HEK293 (cell line): Measurements from ENCODE around the gene PTPN4.

Source experiments
- CTCF ChIA-PET: fragments of 350-600 bp; formaldehyde crosslinking; extraction: SDS; loops from one replicate; lab custom pipeline; 2021; ENCODE audit warnings: antibody characterized with exemption; lab: Yijun Ruan, JAX
- POLR2A ChIA-PET: fragments of 300-600 bp; formaldehyde crosslinking; extraction: SDS; loops from one replicate; lab custom pipeline; 2020; ENCODE audit warnings: antibody characterized with exemption, inconsistent platforms; lab: Yijun Ruan, JAX
- H3K27ac ChIP-seq: fragments of 200-500 bp; sonication (Bioruptor generic); 2 replicates; pipeline ENCODE4 v1.5.1; 2014; ENCODE audit warnings: low read depth, low read length, control low read depth, inconsistent platforms; ENCODE audit errors: extremely low read depth
- H3K36me3 ChIP-seq, 2 experiments: fragments of 200-500 bp in 1 of 2; sonication (Bioruptor generic) in 1 of 2; 1 replicate in 1 of 2; 2 replicates in 1 of 2; pipeline ENCODE4 v1.5.1; 2014 to 2017; ENCODE audit warnings: inconsistent platforms in 2 of 2, low read length in 2 of 2; ENCODE audit not compliant: control insufficient read depth in 2 of 2, insufficient read depth in 1 of 2
- H3K4me1 ChIP-seq: fragments of 200-500 bp; sonication (Bioruptor generic); 2 replicates; pipeline ENCODE4 v1.5.1; 2014; ENCODE audit warnings: mild to moderate bottlenecking, low read length, inconsistent platforms; ENCODE audit not compliant: control insufficient read depth, insufficient read depth
- H3K4me3 ChIP-seq: 2 replicates; pipeline ENCODE4 v1.5.1; 2011; ENCODE audit warnings: low read depth, mild to moderate bottlenecking, control low read depth, low read length, moderate library complexity
- H3K9me3 ChIP-seq: fragments of 200-500 bp; sonication (Bioruptor generic); 2 replicates; pipeline ENCODE4 v1.5.1; 2014; ENCODE audit warnings: low read depth, low read length, inconsistent platforms; ENCODE audit not compliant: control insufficient read depth, insufficient read depth
- EGR2 ChIP-seq: fragments of 450-650 bp; formaldehyde crosslinking; IDR thresholded peaks from 2 replicates; pipeline ENCODE4 v1.5.1; 2016; ENCODE audit warnings: low read depth, missing biosample characterization, missing genetic modification characterization
- GLI2 ChIP-seq: fragments of 450-650 bp; formaldehyde crosslinking; IDR thresholded peaks from 2 replicates; pipeline ENCODE4; 2017; ENCODE audit warnings: missing biosample characterization, missing genetic modification characterization, low read depth, borderline replicate concordance
- IKZF3 ChIP-seq: fragments of 450-650 bp; IDR thresholded peaks from 2 replicates; pipeline ENCODE4 v1.5.0; 2018; ENCODE audit warnings: missing biosample characterization, mild to moderate bottlenecking, missing genetic modification characterization, moderate library complexity
- KLF9 ChIP-seq: fragments of 450-650 bp; formaldehyde crosslinking; IDR thresholded peaks from 2 replicates; pipeline ENCODE4 v1.5.1; 2016; ENCODE audit warnings: missing biosample characterization, missing genetic modification characterization, low read depth
- MYNN ChIP-seq: fragments of 450-650 bp; formaldehyde crosslinking; IDR thresholded peaks from 2 replicates; pipeline ENCODE4 v1.5.1; 2016; ENCODE audit warnings: missing biosample characterization, missing genetic modification characterization, borderline replicate concordance
- MZF1 ChIP-seq: fragments of 450-650 bp; formaldehyde crosslinking; IDR thresholded peaks from 2 replicates; pipeline ENCODE4 v1.5.1; 2017; ENCODE audit warnings: missing biosample characterization, missing genetic modification characterization, borderline replicate concordance
- PBX3 ChIP-seq: sonication (generic); formaldehyde crosslinking; IDR thresholded peaks from 2 replicates; pipeline ENCODE4 v1.8.1; 2022; ENCODE audit warnings: mild to moderate bottlenecking, moderate library complexity, missing genetic modification reagents
- PRDM6 ChIP-seq: fragments of 450-650 bp; formaldehyde crosslinking; IDR thresholded peaks from 2 replicates; pipeline ENCODE4 v1.5.1; 2017; ENCODE audit warnings: missing biosample characterization, missing genetic modification characterization
- SP7 ChIP-seq: fragments of 450-650 bp; formaldehyde crosslinking; IDR thresholded peaks from 2 replicates; pipeline ENCODE4 v1.5.1; 2016; ENCODE audit warnings: missing biosample characterization, missing genetic modification characterization
- TSHZ1 ChIP-seq: fragments of 450-650 bp; formaldehyde crosslinking; IDR thresholded peaks from 2 replicates; pipeline ENCODE4 v1.5.1; 2016; ENCODE audit warnings: missing biosample characterization, missing genetic modification characterization, borderline replicate concordance
- YY2 ChIP-seq: fragments of 450-650 bp; formaldehyde crosslinking; IDR thresholded peaks from 2 replicates; pipeline ENCODE4 v1.5.1; 2016; ENCODE audit warnings: missing biosample characterization, missing genetic modification characterization
- ZBTB17 ChIP-seq: fragments of 450-650 bp; formaldehyde crosslinking; IDR thresholded peaks from 2 replicates; pipeline ENCODE4 v1.5.1; 2016; ENCODE audit warnings: missing biosample characterization, missing genetic modification characterization
- ZEB2 ChIP-seq: fragments of 450-650 bp; formaldehyde crosslinking; IDR thresholded peaks from 2 replicates; pipeline ENCODE4 v1.5.1; 2016; ENCODE audit warnings: missing biosample characterization, missing genetic modification characterization
- ZFHX2 ChIP-seq: fragments of 450-650 bp; formaldehyde crosslinking; conservative IDR thresholded peaks from 2 replicates; pipeline ENCODE4 v1.5.1; 2016; ENCODE audit warnings: missing biosample characterization, missing genetic modification characterization
- ZNF146 ChIP-seq: fragments of 450-650 bp; formaldehyde crosslinking; IDR thresholded peaks from 2 replicates; pipeline ENCODE4 v1.5.1; 2016; ENCODE audit warnings: missing biosample characterization, missing genetic modification characterization
- ZNF174 ChIP-seq: fragments of 450-650 bp; formaldehyde crosslinking; IDR thresholded peaks from 2 replicates; pipeline ENCODE4 v1.5.0; 2017; ENCODE audit warnings: missing biosample characterization, mild to moderate bottlenecking, missing genetic modification characterization
- ZNF184 ChIP-seq: fragments of 450-650 bp; IDR thresholded peaks from 2 replicates; pipeline ENCODE4 v1.5.1; 2018; ENCODE audit warnings: missing biosample characterization, mild to moderate bottlenecking, missing genetic modification characterization
- ZNF211 ChIP-seq: fragments of 450-650 bp; formaldehyde crosslinking; IDR thresholded peaks from 2 replicates; pipeline ENCODE4 v1.5.1; 2016; ENCODE audit warnings: low read depth, missing biosample characterization, missing genetic modification characterization
- ZNF266 ChIP-seq: fragments of 450-650 bp; formaldehyde crosslinking; IDR thresholded peaks from 2 replicates; pipeline ENCODE4 v1.5.1; 2016; ENCODE audit warnings: missing biosample characterization, missing genetic modification characterization, low read depth
- ZNF335 ChIP-seq: fragments of 450-650 bp; formaldehyde crosslinking; conservative IDR thresholded peaks from 2 replicates; pipeline ENCODE4 v1.5.1; 2016; ENCODE audit warnings: missing biosample characterization, missing genetic modification characterization
- ZNF350 ChIP-seq: fragments of 450-650 bp; formaldehyde crosslinking; IDR thresholded peaks from 2 replicates; pipeline ENCODE4 v1.5.0; 2017; ENCODE audit warnings: missing biosample characterization, mild to moderate bottlenecking, missing genetic modification characterization
- ZNF423 ChIP-seq: fragments of 450-650 bp; formaldehyde crosslinking; IDR thresholded peaks from 2 replicates; pipeline ENCODE4 v1.5.1; 2016; ENCODE audit warnings: missing biosample characterization, missing genetic modification characterization
- ZNF610 ChIP-seq: fragments of 450-650 bp; formaldehyde crosslinking; IDR thresholded peaks from 2 replicates; pipeline ENCODE4 v1.5.1; 2016; ENCODE audit warnings: missing biosample characterization, missing genetic modification characterization, borderline replicate concordance
- ZNF629 ChIP-seq: fragments of 450-650 bp; formaldehyde crosslinking; IDR thresholded peaks from 2 replicates; pipeline ENCODE4 v1.5.1; 2017; ENCODE audit warnings: missing biosample characterization, missing genetic modification characterization
- ZNF660 ChIP-seq: fragments of 450-650 bp; IDR thresholded peaks from 2 replicates; pipeline ENCODE4 v1.5.1; 2018; ENCODE audit warnings: missing biosample characterization, mild to moderate bottlenecking, missing genetic modification characterization
- ZNF843 ChIP-seq: fragments of 450-650 bp; formaldehyde crosslinking; IDR thresholded peaks from 2 replicates; pipeline ENCODE4 v1.5.1; 2016; ENCODE audit warnings: missing biosample characterization, missing genetic modification characterization

The PTPN4 gene

GRCh38 chr2:119819846-119820245 is 60.1 kb downstream of the PTPN4 start:
- CTCF ChIA-PET, result interaction anchor here (0.7 to 1.6 kb wide), 7 partner anchors 9 to 355 kb away, joined by 3 to 6 read pairs (median 5); no protein-coding TSS in a partner anchor
- Histone ChIP-seq H3K36me3 (peaks cover 0 to 4% of the 10 kb centered on the region in 2 experiments; a peak in 1 of 3 replicates), H3K27ac (peak overlapping the region; percentile 22; the same call in 1 of the 2 replicates), H3K4me3 (no peak overlapping the region), H3K9me3 (no peaks in the 10 kb centered on the region), H3K4me1 (peaks cover 14% of the 10 kb centered on the region; the same call in 1 of the 2 replicates)
- POLR2A ChIA-PET, result interaction anchor here (1.0 to 1.2 kb wide), 2 partner anchors 59 to 60 kb away, joined by 4 to 6 read pairs; partner anchors contain the start of gene PTPN4
- TF ChIP-seq ZNF174 (tag by site-specific recombination), result no peak
- no peak for TF ChIP-seq PRDM6 (tag by site-specific recombination)
- no peak for TF ChIP-seq ZNF423 (tag by site-specific recombination)
- peak; percentile 39; the same call in 1 of the 2 replicates for TF ChIP-seq EGR2 (tag by site-specific recombination)
- no peak for TF ChIP-seq ZNF211
- 0 out of 2 replicates have a peak, but pooled peaks have one; percentile 44 for TF ChIP-seq ZFHX2 (tag by site-specific recombination)
- TF ChIP-seq ZNF350 (tag by site-specific recombination), result no peak
- TF ChIP-seq ZNF610 (tag by site-specific recombination), result no peak

GRCh38 chr2:119820275-119820674 is 60.6 kb downstream of the PTPN4 start:
- Histone ChIP-seq H3K36me3 (peaks cover 0 to 4% of the 10 kb centered on the region in 2 experiments; a peak in 1 of 3 replicates), H3K9me3 (no peaks in the 10 kb centered on the region), H3K4me1 (peaks cover 14% of the 10 kb centered on the region; the same call in 1 of the 2 replicates), H3K4me3 (no peak overlapping the region), H3K27ac (peak overlapping the region; percentile 22; the same call in 1 of the 2 replicates)
- ChIA-PET POLR2A (interaction anchor here (1.0 to 1.2 kb wide), 2 partner anchors 59 to 61 kb away, joined by 4 to 6 read pairs; partner anchors contain the start of gene PTPN4), CTCF (interaction anchor here (0.7 to 1.6 kb wide), 7 partner anchors 9 to 355 kb away, joined by 4 to 6 read pairs (median 5); no protein-coding TSS in a partner anchor)
- TF ChIP-seq TSHZ1 (tag by site-specific recombination) (no peak), ZNF146 (tag by site-specific recombination) (no peak), YY2 (tag by site-specific recombination) (no peak), ZNF350 (tag by site-specific recombination) (no peak), ZNF843 (0 out of 2 replicates have a peak, but pooled peaks have one; percentile 30), SP7 (tag by site-specific recombination) (peak; percentile 55; the same call in 1 of the 2 replicates), MZF1 (peak; percentile 96), KLF9 (no peak), ZNF660 (tag by site-specific recombination) (peak; percentile 59), MYNN (no peak), ZBTB17 (tag by site-specific recombination) (peak; percentile 40; the same call in 1 of the 2 replicates), ZNF266 (tag by site-specific recombination) (no peak), PBX3 (no peak), PRDM6 (tag by site-specific recombination) (0 out of 2 replicates have a peak, but pooled peaks have one; percentile 46), GLI2 (tag by site-specific recombination) (no peak; the same call in 1 of the 2 replicates), ZNF184 (tag by site-specific recombination) (0 out of 2 replicates have a peak, but pooled peaks have one; percentile 33), ZNF423 (tag by site-specific recombination) (peak; percentile 74; the same call in 1 of the 2 replicates), ZNF335 (tag by site-specific recombination) (no peak), IKZF3 (tag by site-specific recombination) (peak; percentile 81), ZNF629 (tag by site-specific recombination) (peak; percentile 61), ZEB2 (tag by site-specific recombination) (peak; percentile 74)
